HL-60/S4 treated with phorbol 12-myristate 13-acetate at 8.2 ng/mL for 4 days and 3 days (cell line): ENCODE measurements around the gene PWWP2B.
"Not testable (repeated sequence)": the region's sequence is repeated elsewhere in the genome, so short reads cannot be mapped to it uniquely, and the experiment has no call there.

Source experiments
- in situ Hi-C: fragments of 300-500 bp; cut with MboI; formaldehyde crosslinking; loops from 2 replicates; pipeline ENCODE4 v1.15.0; 2022; ENCODE audit warnings: low sequenced_read_pairs

PWWP2B gene

GRCh38 chr10:132380986-132381385 lies 16.0 kb upstream of the PWWP2B start:
- in situ Hi-C loops = not testable (repeated sequence)

GRCh38 chr10:132381741-132382140 lies 15.3 kb upstream of the PWWP2B start:
- in situ Hi-C loops = no loop called here

GRCh38 chr10:132382231-132382922 lies 14.6 kb upstream of the PWWP2B start:
- in situ Hi-C loops = no loop called here

- in situ Hi-C loops = no loop called here
Observed at GRCh38 chr10:132383101-132383500, 13.9 kb upstream of the PWWP2B start.

GRCh38 chr10:132383751-132384196 lies 13.2 kb upstream of the PWWP2B start:
- in situ Hi-C loops = no loop called here

GRCh38 chr10:132384618-132385388 lies 12.2 kb upstream of the PWWP2B start:
- in situ Hi-C loops = no loop called here

GRCh38 chr10:132385389-132385667 lies 11.7 kb upstream of the PWWP2B start:
- in situ Hi-C loops = no loop called here

GRCh38 chr10:132385721-132386418 lies 11.1 kb upstream of the PWWP2B start:
- in situ Hi-C loops = no loop called here

GRCh38 chr10:132386419-132386831 lies 10.6 kb upstream of the PWWP2B start:
- in situ Hi-C loops = no loop called here

GRCh38 chr10:132386896-132387295 lies 10.1 kb upstream of the PWWP2B start:
- in situ Hi-C loops = not testable (repeated sequence)

GRCh38 chr10:132387764-132388210 lies 9.2 kb upstream of the PWWP2B start:
- in situ Hi-C loops = no loop called here

GRCh38 chr10:132388891-132389432 lies 8.0 kb upstream of the PWWP2B start:
- in situ Hi-C loops = no loop called here

- in situ Hi-C loops = no loop called here
Observed at GRCh38 chr10:132389433-132390169, 7.4 kb upstream of the PWWP2B start.

GRCh38 chr10:132390170-132390920 lies 6.7 kb upstream of the PWWP2B start:
- in situ Hi-C loops = no loop called here

GRCh38 chr10:132390921-132391675 lies 5.9 kb upstream of the PWWP2B start:
- in situ Hi-C loops = no loop called here

- in situ Hi-C loops = no loop called here
Observed at GRCh38 chr10:132391676-132392020, 5.4 kb upstream of the PWWP2B start.

GRCh38 chr10:132392184-132392800 lies 4.7 kb upstream of the PWWP2B start:
- in situ Hi-C loops = no loop called here

- in situ Hi-C loops = no loop called here
Observed at GRCh38 chr10:132392811-132393694, 3.9 kb upstream of the PWWP2B start.
